GM23338 (cell line): Measurements from ENCODE around the gene ATP8A2. TPM values are rescaled to one million over a fixed set of nuclear protein-coding genes. Genes with fewer than 3 reads are reported as not detected.

Source experiments
- ATAC-seq: fragments of 200-7000 bp; cut with Tn5 transposase; 3 replicates; pipeline ENCODE4 v1.9.1; 2020
- DNase-seq: peaks from one replicate; pipeline ENCODE4 v3.0.0-alpha.2; 2015; ENCODE audit warnings: low spot score
- H2AFZ ChIP-seq: fragments of 200-600 bp; sonication (generic); 2 replicates; pipeline ENCODE4 v1.8.0; 2016; ENCODE audit warnings: antibody characterized with exemption, mild to moderate bottlenecking, moderate library complexity
- H3F3A ChIP-seq: fragments of 200-600 bp; sonication (generic); replicated peaks from 2 replicates; pipeline ENCODE4 v1.8.0; 2017; ENCODE audit warnings: antibody characterized with exemption, mixed run types, low read depth
- H3K27ac ChIP-seq: fragments of 200-600 bp; sonication (generic); 2 replicates; pipeline ENCODE4 v1.6.1; 2016; ENCODE audit warnings: low read depth
- H3K27me3 ChIP-seq: fragments of 200-600 bp; sonication (generic); 2 replicates; pipeline ENCODE4 v1.8.0; 2016; ENCODE audit warnings: mild to moderate bottlenecking, mixed run types, moderate library complexity; ENCODE audit not compliant: insufficient read depth
- H3K36me3 ChIP-seq: fragments of 200-600 bp; sonication (generic); 2 replicates; pipeline ENCODE4 v1.8.0; 2016; ENCODE audit warnings: mild to moderate bottlenecking; ENCODE audit not compliant: insufficient read depth
- H3K4me1 ChIP-seq: fragments of 200-600 bp; sonication (generic); 2 replicates; pipeline ENCODE4 v1.8.0; 2016; ENCODE audit warnings: mild to moderate bottlenecking, moderate library complexity; ENCODE audit not compliant: insufficient read depth
- H3K4me2 ChIP-seq: fragments of 200-600 bp; sonication (generic); 2 replicates; pipeline ENCODE4 v1.7.1; 2017; ENCODE audit warnings: mixed run types
- H3K4me3 ChIP-seq: fragments of 200-600 bp; sonication (generic); 2 replicates; pipeline ENCODE4 v1.6.1; 2016; ENCODE audit warnings: mixed run types
- H3K79me2 ChIP-seq: fragments of 200-600 bp; sonication (generic); replicated peaks from 2 replicates; pipeline ENCODE4 v1.8.0; 2017; ENCODE audit warnings: mild to moderate bottlenecking; ENCODE audit not compliant: insufficient read depth
- H3K9me2 ChIP-seq: fragments of 200-600 bp; sonication (generic); 2 replicates; pipeline ENCODE4 v1.8.0; 2017; ENCODE audit not compliant: insufficient read depth
- H4K20me1 ChIP-seq: fragments of 200-600 bp; sonication (generic); replicated peaks from 2 replicates; pipeline ENCODE4 v1.8.0; 2017; ENCODE audit warnings: mild to moderate bottlenecking; ENCODE audit not compliant: insufficient read depth
- H3K27ac Mint-ChIP-seq: 2 replicates; pipeline ENCODE4 v1.8.0; 2020; ENCODE audit warnings: inconsistent platforms, mild to moderate bottlenecking, moderate library complexity, mixed read lengths
- H3K27me3 Mint-ChIP-seq: 3 replicates; pipeline ENCODE4 v1.8.0; 2022; ENCODE audit warnings: low read depth, mild to moderate bottlenecking, moderate library complexity, mixed read lengths, inconsistent platforms; ENCODE audit not compliant: insufficient read depth, poor library complexity
- H3K36me3 Mint-ChIP-seq: 3 replicates; pipeline ENCODE4 v1.8.0; 2021; ENCODE audit warnings: low read depth, mild to moderate bottlenecking, inconsistent platforms, moderate library complexity, mixed read lengths
- H3K4me1 Mint-ChIP-seq: 3 replicates; pipeline ENCODE4 v1.8.0; 2020; ENCODE audit warnings: mild to moderate bottlenecking, inconsistent platforms, mixed read lengths
- H3K4me3 Mint-ChIP-seq: 3 replicates; pipeline ENCODE4 v1.8.0; 2021; ENCODE audit warnings: moderate library complexity, mild to moderate bottlenecking, inconsistent platforms, mixed read lengths
- H3K9me3 Mint-ChIP-seq: 3 replicates; pipeline ENCODE4 v1.8.0; 2020; ENCODE audit warnings: moderate library complexity, mild to moderate bottlenecking, inconsistent platforms, mixed read lengths
- CTCF ChIP-seq, 2 experiments: fragments of 200-600 bp in 1 of 2; sonication (generic) in 1 of 2; conservative IDR thresholded peaks; 2 replicates each; pipeline versions ENCODE4 v1.5.1 to v1.6.1; 2016 to 2017; ENCODE audit warnings: antibody characterized with exemption in 2 of 2, low read depth in 2 of 2, mild to moderate bottlenecking in 2 of 2, moderate library complexity in 1 of 2
- ETS1 ChIP-seq: IDR thresholded peaks from 2 replicates; pipeline ENCODE4 v1.6.1; 2016; ENCODE audit warnings: antibody characterized with exemption
- EZH2phosphoT487 ChIP-seq: fragments of 200-600 bp; sonication (generic); IDR thresholded peaks from one replicate; pipeline ENCODE4 v1.8.1; 2018; ENCODE audit warnings: antibody characterized with exemption; ENCODE audit not compliant: unreplicated experiment
- JUNB ChIP-seq: IDR thresholded peaks from one replicate; pipeline ENCODE4 v1.6.1; 2016; ENCODE audit warnings: antibody characterized with exemption; ENCODE audit not compliant: unreplicated experiment
- NANOG ChIP-seq: IDR thresholded peaks from 2 replicates; pipeline ENCODE4 v1.6.1; 2016; ENCODE audit warnings: antibody characterized with exemption, borderline replicate concordance
- POLR2AphosphoS5 ChIP-seq: IDR thresholded peaks from 2 replicates; pipeline ENCODE4 v1.6.1; 2016; ENCODE audit warnings: antibody characterized with exemption, low read depth
- ZNF331 ChIP-seq: fragments of 250-450 bp; sonication (Bioruptor Pico); IDR thresholded peaks from 2 replicates; pipeline ENCODE4 v1.5.0; 2020; ENCODE audit warnings: low read depth, mild to moderate bottlenecking, moderate library complexity
- ZNF462 ChIP-seq: fragments of 250-450 bp; sonication (Bioruptor Pico); IDR thresholded peaks from 2 replicates; pipeline ENCODE4 v1.5.0; 2020; ENCODE audit warnings: mild to moderate bottlenecking, moderate library complexity
- polyA plus RNA-seq: library from polyadenylated mRNA; unstranded; fragments of >200 nt; fragmentation: Nextera tagmentation; extraction: Ambion mirVana; gene quantifications from 2 replicates; pipeline ENCODE4 v1.2.1, GENCODE V29; 2016
- total RNA-seq: library from RNA; depleted of rRNA; stranded (reverse); fragments of >200 nt; shearing (Covaris generic); gene quantifications from 2 replicates; pipeline ENCODE4 v1.2.3, GENCODE V29; 2014

Gene ATP8A2
- total and polyA plus RNA-seq, 2 experiments from 2014 or later, result 5.7 to 8.8 TPM

GRCh38 chr13:25432691-25433090, 60.9 kb downstream of the ATP8A2 start:
- H3K36me3 Mint-ChIP-seq, result peaks cover 6% of the 10 kb centered on the region; the same call in 2 of the 3 replicates
- TF ChIP-seq JUNB, result no peak
- TF ChIP-seq CTCF (conservative IDR thresholded peaks at IDR 0.05; ENCODE audit: low read depth in 2 of 2), result no peak
- no peak for TF ChIP-seq NANOG
- TF ChIP-seq ETS1, result no peak
- no peak for TF ChIP-seq POLR2AphosphoS5
- no peak for TF ChIP-seq EZH2phosphoT487
- TF ChIP-seq ZNF331 (CRISPR knock-in tag), result no peak

GRCh38 chr13:25440061-25440460, 68.3 kb downstream of the ATP8A2 start:
- H3K27ac Mint-ChIP-seq, result no peak overlapping the region
- no peaks in the 10 kb centered on the region for H3F3A ChIP-seq
- H3K4me2 ChIP-seq, result no peak overlapping the region
- no peaks in the 10 kb centered on the region for H3K79me2 ChIP-seq
- H3K4me3 ChIP-seq, result no peak overlapping the region
- no peak overlapping the region for H3K4me3 Mint-ChIP-seq
- H3K27me3 Mint-ChIP-seq, result peaks cover 1% of the 10 kb centered on the region
- H3K36me3 ChIP-seq, result no peaks in the 10 kb centered on the region
- no peak overlapping the region for H2AFZ ChIP-seq
- no peak for TF ChIP-seq ZNF462 (CRISPR knock-in tag)
- TF ChIP-seq POLR2AphosphoS5, result no peak
- no peaks in the 10 kb centered on the region for H4K20me1 ChIP-seq
- H3K4me1 ChIP-seq, result no peaks in the 10 kb centered on the region
- no peaks in the 10 kb centered on the region for H3K9me2 ChIP-seq
- no peaks in the 10 kb centered on the region for H3K27me3 ChIP-seq
- H3K9me3 Mint-ChIP-seq, result no peaks in the 10 kb centered on the region
- ATAC-seq (no peak), DNase-seq (no peak)
- H3K27ac ChIP-seq, result no peak overlapping the region
- H3K36me3 Mint-ChIP-seq, result no peaks in the 10 kb centered on the region
- peaks cover 3% of the 10 kb centered on the region; the same call in 1 of the 3 replicates for H3K4me1 Mint-ChIP-seq

More at GRCh38 chr13:25432691-25433090, 60.9 kb downstream of the ATP8A2 start:
- no peaks in the 10 kb centered on the region for H3K27me3 ChIP-seq
- H3K9me3 Mint-ChIP-seq, result peaks cover 15% of the 10 kb centered on the region
- no peak overlapping the region for H3K27ac ChIP-seq
- H4K20me1 ChIP-seq, result no peaks in the 10 kb centered on the region
- H3K4me1 ChIP-seq, result no peaks in the 10 kb centered on the region
- no peaks in the 10 kb centered on the region for H3K79me2 ChIP-seq
- H3K4me1 Mint-ChIP-seq, result no peaks in the 10 kb centered on the region; the same call in 2 of the 3 replicates
- no peaks in the 10 kb centered on the region for H3K9me2 ChIP-seq
- no peak overlapping the region for H3K4me3 ChIP-seq
- DNase-seq, result no peak
- no peak for ATAC-seq
- H3F3A ChIP-seq, result no peaks in the 10 kb centered on the region
- peaks cover 3% of the 10 kb centered on the region for H3K27me3 Mint-ChIP-seq
- H3K36me3 ChIP-seq, result no peaks in the 10 kb centered on the region
- H3K4me3 Mint-ChIP-seq, result no peak overlapping the region
- H3K4me2 ChIP-seq, result no peak overlapping the region
- no peak overlapping the region for H2AFZ ChIP-seq
- no peak overlapping the region for H3K27ac Mint-ChIP-seq
